ENCODE measurements around the gene TNFRSF14. TPM values are rescaled to one million over a fixed set of nuclear protein-coding genes. Genes with fewer than 3 reads are reported as not detected.

Gene TNFRSF14
- total RNA-seq, 1 donor from 2014 or later: 16.0 TPM

DNA sequence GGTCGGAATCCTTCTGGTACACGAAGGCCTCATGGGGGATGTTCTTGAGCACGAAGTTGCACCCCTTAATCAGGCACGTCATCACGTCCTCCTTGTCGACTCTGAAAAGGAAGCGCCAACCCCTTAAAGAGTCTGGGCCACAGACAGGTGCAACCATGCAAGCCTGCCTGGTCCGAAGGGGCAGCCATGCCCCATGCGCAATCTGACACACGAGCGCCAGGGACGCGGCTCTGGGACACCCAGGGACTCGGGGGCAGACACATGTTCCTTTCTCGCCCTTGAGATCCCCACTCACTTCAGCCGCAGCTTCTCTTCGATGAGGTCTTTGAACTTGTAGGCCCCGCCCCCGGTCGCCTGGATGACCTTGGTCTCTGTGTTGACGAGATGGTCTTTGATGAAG lies 35.4 kb upstream of the TNFRSF14 start:
- ATAC-seq (ENCODE audit: poor library complexity): no peak
- DNase-seq: no peak
- intact Hi-C loops (cut with DNase I): no loop called here

DNA sequence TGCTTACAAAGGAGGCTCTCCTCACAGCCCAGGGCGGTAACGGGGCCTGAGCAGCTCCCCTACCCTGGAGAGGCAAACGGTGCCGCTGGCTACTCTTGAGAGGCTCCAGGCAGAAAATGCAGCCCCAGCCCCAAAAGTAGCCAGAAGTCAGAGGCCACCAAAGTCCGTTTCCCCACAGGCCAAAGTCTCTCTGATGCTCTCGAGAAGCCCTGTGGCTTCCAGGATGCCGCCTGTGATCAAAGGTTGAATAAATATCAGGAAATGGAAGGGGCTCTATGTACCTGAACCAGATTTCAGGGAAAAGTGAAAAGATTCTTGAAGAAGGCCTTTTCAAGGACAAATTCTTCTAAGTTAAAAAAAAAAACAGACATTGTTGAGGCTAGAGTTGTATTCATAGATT lies 33.9 kb upstream of the TNFRSF14 start:
- intact Hi-C loops (cut with DNase I): no loop called here
- DNase-seq: no peak
- ATAC-seq (ENCODE audit: poor library complexity): no peak

DNA sequence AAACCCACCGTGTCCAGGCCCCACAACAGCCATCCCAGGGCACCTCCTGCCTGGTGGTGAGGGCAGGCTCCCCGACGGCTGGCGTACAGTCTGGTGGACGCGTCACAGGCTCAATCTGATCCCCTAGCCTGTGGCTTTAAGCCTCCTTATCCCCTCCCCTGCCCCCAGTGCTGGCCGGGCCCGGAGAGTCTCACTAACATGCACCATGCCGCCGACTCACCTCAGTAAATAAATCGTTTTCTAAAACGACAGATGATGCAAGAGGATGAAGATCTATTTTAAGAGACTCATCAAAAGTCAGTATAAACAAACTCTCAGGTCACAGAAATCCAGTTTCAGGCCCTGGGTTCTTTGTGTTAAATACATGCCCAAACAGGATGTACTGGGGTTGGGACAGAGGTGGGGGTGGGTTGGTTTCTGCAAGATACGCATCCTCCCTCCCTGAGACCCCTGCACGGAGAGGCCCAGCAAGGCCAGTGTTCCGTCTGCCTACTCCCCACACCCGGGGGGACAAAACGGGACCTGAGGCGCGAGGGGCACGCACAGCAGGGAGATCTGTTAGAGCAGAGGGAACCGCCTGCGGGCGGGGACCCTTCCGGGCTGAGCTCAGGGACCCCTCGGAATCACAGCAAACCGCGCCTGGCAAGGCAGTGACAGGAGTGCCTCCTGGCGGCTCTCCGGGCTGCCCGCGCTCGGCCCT lies 32.8 kb upstream of the TNFRSF14 start:
- intact Hi-C loops (cut with DNase I): no loop called here
- no peak for DNase-seq
- ATAC-seq (ENCODE audit: poor library complexity): no peak

DNA sequence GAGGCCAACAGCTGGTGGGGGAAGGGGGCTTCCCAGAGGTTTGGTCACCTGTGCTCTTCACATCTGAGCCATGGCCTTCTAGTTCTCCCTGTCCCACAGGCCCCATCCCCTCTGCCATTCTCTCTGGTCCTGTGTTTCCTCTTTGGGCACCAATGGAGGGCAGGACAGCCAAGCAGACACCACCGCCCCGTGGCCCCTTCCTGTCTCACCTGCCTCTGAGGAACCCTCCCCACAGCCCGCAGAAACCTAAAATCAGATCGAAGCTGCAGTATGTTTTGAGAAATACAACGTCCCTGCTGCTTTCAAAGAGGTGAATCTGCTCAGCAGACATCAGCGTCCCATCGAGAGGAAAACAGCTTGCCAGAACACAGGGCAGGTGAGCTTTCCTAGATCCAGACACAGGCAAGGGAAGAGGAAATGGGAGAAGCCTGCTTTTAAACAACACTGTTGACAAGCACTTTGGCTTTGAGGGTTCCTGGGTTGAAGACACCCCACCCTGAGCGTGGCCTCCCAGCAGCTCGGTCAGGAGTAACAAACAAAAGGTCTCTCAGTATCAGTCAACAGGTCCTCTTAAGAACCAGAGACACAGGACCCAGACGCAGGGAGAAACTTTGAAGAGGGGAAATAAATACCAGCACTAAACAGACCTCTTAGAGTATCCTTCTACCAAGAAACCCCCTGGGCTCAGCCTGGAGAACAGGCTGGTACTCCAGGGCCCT lies 32.1 kb upstream of the TNFRSF14 start:
- ATAC-seq (ENCODE audit: poor library complexity) (no peak), DNase-seq (no peak)
- intact Hi-C loops (cut with DNase I): no loop called here

DNA sequence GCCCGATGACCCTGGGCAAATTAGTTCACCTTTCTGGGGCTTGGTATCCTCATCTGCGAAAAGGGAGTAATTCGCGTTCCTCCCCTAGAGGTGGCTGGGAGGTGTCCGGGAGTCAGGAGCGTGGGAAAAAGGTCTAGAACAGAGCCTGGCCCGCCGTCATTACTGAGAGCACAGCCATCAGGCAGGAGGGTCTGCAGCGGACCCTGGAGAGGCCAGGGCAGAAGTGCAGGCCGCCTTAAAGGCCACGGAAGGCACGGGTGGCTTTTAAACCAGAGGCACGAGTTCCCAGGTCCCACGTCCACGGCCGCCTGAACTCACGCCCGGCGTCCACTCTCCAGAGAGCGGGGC lies 30.6 kb upstream of the TNFRSF14 start:
- DNase-seq: no peak
- no peak for ATAC-seq (ENCODE audit: poor library complexity)
- intact Hi-C loops (cut with DNase I): no loop called here

DNA sequence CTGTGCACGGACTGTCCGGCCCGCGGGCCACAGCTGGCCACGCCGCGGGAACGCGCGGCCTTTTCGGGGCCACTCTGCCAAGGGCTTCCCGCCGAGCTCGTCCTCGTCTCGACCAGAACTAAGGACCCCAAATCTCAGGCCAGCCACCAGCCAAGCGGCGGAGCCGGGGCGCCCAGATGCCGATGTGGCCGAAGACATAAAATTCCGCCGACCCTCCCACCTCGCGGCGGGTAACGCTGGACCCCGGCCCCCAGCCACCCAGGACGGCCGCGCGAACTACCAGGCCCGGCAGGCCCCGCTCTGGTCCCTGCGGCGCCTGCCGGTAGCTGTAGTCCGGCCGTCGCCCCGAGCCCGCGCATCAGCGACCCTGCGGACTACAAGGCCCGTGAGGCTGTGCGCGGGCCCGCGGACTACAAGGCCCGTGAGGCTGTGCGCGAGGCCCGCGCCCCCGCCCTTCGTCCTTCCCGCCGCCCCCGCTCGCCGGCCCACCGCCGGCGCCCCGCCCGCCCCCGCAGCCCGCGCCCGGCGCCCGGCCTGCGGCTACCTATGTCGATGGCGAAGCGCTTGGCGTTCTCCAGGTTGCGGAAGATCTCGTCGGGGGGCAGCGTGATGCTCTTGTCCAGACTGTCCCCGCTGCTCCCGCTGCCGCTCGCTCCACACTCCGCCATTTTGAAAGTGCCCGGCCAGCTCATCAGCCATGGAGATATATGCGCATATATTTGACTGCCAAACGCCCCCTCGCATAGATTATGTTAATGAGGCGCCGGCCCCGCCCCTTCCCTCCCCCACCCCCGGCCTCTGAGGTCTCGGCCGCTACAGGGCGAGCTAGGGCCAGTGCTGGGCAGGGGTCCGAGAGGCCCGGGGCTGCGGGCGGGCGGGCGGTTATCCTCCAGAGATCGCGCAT lies 30.0 kb upstream of the TNFRSF14 start, which contains the start of gene PANK4:
PANK4 (minus strand) TSS at position 677 of the 904 bp plus-strand sequence; CDS start at position 668, 9 bp downstream.
- DNase-seq (peak; percentile 97), ATAC-seq (ENCODE audit: poor library complexity) (peak; percentile 83)
- intact Hi-C loops (cut with DNase I): no loop called here

DNA sequence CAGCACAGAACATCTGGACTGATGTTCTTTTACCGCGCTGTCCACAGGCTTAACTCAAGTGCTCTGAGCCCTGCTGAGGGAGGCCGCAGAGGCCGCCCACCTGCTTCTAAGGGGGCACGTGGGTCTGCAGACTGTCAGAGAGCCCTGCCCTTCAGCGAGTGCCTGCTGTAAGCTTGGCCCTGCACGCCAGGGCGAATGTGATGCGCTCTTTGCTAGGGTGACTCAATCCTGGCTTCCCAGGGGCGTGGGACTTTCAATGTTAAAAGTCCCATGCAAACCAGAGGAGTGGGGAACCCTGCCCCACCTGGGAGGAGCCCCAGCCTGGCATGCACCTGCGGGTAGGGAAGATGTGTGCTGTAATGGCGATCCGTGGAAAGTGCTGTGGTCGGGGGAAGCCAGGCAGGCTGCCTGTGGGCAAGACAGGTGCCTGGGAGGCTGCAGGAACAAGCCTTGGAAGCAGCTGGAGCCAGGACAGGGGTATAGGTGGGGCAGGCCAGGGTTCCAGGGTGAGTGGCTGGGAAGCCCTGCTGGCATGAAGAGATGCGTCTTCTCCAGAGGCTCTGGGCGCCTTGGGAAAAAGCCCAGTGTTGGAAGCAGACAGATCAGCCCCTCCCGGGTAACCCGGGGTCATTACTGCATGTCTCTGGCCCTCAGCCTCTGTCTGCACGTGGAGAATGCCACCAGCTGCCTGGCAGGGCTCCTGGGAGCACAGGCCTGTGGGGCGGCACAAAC lies 29.2 kb upstream of the TNFRSF14 start:
- intact Hi-C loops (cut with DNase I): no loop called here
- ATAC-seq (ENCODE audit: poor library complexity) (peak; percentile 78), DNase-seq (peak; percentile 81)

DNA sequence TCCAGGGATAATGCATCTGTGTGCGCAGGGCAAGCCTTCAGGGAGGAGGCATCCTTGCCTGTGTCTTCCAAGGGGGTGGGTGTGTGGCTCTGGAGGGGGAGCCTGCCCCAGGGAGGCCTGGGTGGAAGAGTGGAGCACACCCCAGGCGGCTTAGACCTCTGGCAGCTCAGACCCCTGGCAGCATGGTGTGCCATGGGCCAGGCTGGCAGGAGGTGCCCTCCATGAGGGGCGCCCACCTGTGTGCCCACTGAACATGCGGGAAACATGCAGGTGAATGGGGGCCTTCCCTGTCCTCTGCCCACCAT lies 28.7 kb upstream of the TNFRSF14 start:
- intact Hi-C loops (cut with DNase I): no loop called here
- ATAC-seq (ENCODE audit: poor library complexity): no peak
- no peak for DNase-seq

DNA sequence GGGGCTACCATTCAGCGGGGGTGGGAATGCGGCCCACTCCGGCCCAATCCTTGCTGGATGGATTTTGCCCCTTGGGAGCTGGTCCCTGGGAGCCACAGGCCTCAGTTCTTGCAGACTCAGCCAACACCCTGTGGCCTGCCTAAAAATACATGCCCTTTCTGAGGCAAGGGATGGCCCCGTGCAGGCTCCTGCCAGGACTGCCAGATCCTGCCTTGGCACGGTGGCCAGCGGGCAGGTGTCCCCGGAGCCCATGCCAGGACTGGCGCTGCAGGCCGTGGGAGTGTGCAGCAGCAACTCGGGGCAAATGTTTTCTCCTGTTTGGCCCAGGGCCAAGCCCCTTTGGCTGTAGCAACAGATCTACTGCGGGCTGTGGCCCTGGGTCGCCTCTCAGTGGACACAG lies 28.2 kb upstream of the TNFRSF14 start:
- intact Hi-C loops (cut with DNase I): no loop called here
- ATAC-seq (ENCODE audit: poor library complexity): peak; percentile 72
- peak; percentile 86 for DNase-seq

DNA sequence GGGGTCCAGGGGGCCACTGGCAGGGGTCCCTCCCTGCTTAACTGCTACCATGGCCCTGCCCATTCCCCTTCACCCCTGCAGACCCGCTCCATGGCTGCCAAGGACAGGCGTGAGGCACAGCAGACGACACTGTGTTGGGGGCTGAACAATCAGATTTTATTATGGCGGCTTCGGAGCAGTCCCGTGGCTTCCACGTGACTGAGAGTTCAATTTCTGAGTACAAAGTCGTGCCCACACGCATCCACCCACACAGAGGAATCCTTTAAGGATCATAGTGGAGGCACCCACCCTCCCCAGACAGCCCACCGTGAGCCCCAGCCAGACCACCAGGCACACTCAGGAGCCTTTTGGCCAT lies 27.6 kb upstream of the TNFRSF14 start:
- no peak for ATAC-seq (ENCODE audit: poor library complexity)
- intact Hi-C loops (cut with DNase I): no loop called here
- DNase-seq: no peak

DNA sequence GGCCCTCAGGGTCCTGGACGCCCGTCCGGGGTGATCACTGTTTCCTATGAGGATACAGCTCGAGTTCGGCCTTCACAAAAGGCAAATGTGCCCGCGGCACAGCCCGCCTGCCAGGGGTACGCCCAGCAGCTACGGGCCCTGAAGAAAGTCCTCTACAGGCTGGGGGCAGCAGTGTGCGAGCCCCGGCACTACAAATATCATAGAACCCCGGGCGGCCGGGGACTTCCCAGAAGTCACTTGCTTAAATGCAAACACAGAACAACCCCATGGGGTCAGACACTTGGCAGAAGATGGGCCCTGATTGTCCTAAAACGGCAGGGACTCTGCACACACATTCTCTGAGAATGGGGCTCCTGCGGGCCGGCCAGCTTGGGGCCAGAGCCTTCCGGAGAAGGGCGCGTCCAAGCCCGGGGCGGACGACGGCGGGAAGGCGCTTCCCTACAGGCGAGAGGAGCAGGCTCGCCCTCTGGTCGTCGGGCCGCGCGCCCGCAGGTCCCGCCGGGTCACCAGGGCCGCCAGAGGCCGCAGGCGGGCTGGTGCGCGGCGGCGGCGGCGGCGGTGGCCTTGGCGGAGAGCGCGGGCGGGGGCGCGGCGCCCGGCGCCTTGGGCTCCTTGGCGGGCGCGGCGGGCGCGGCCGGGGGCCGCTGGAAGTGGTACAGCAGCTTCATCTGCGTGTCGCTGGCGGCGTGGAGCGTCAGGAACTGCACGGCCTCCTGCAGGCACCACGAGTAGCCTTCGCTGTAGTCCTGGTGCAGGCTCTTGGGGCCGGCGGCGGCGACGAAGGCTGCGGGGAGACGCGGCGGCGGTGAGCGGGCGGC lies 27.0 kb upstream of the TNFRSF14 start:
- no peak for ATAC-seq (ENCODE audit: poor library complexity)
- no peak for DNase-seq
- intact Hi-C loops (cut with DNase I): no loop called here

DNA sequence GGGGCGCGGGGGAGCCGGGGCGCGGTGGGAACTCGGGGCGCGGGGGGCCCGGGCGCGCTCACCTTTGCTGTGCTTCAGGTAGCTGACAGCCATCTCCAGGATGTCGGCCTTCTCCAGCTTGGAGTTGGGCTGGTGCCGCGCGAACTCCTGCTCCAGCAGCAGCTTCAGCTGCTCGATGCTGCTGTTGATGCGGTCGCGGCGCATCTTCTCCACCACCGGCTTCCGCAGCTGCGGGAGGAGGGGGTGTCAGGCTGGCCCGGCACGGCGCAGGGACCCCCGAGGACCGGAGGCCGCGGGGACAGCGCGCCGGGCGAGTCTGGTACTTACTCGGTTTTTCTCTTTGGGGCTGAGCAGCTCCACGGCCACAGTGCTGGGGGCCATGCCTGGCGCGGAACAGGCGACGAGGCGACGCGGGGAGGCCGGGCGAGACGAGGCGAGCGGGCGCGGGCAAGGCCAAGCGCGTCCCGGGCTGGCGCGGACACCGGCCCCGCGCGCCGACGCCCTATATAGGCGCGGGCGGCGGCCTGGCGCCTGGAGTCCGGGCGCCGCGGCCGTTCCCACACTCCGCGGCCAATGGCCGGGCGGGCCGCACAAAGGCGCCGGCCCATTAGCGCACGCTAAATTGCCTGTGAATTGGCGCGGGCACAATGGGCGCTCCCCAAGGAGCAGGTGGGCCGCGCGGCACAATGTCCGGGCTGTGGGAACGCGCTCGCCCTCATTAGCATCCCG lies 26.2 kb upstream of the TNFRSF14 start, which contains the start of gene HES5:
HES5 (minus strand) TSS at position 480 of the 729 bp plus-strand sequence; CDS start at position 381, 99 bp downstream.
- intact Hi-C loops (cut with DNase I): no loop called here
- no peak for DNase-seq
- no peak for ATAC-seq (ENCODE audit: poor library complexity)

DNA sequence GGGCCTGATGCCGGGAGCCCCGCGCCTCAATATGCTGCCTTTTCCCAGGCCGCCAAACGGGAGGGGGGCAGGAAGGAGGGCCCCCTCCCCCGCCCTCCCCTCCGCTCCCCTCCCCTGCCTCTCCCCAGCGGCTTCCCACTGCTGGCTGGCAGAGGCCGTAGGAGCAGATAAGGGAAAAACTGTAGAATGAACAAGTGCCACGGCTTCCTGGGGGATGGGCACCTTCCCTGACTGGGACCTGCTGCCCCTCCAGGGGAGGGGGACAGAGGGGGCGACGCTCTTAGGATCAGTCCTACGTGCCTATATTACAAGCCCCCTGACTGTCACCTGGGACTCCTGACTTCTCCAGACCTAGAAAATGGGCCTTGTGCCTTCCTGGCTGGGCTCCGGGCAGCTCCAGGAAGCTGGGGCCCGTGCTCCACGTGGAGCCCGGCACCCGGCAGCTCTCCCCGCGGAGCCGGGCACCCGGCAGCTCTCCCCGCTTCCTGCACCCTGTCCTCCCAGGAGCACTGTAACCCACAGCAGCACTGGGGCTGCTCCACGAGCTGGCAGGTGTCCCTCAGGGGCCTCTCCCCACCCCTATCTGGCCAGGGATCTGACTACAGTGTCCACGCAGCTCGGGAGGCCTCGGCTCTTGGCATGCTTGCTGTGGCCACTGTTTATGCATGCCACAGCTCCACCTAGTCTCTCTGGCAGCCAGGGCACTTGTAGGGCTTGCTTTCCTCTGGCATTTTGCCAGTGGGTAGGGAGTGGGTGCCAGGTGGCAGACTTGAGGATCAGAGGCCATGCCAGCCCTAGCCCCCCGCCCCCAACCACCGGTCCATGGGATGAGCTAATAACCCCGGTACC lies 25.4 kb upstream of the TNFRSF14 start:
- no peak for ATAC-seq (ENCODE audit: poor library complexity)
- DNase-seq: no peak
- intact Hi-C loops (cut with DNase I): no loop called here

DNA sequence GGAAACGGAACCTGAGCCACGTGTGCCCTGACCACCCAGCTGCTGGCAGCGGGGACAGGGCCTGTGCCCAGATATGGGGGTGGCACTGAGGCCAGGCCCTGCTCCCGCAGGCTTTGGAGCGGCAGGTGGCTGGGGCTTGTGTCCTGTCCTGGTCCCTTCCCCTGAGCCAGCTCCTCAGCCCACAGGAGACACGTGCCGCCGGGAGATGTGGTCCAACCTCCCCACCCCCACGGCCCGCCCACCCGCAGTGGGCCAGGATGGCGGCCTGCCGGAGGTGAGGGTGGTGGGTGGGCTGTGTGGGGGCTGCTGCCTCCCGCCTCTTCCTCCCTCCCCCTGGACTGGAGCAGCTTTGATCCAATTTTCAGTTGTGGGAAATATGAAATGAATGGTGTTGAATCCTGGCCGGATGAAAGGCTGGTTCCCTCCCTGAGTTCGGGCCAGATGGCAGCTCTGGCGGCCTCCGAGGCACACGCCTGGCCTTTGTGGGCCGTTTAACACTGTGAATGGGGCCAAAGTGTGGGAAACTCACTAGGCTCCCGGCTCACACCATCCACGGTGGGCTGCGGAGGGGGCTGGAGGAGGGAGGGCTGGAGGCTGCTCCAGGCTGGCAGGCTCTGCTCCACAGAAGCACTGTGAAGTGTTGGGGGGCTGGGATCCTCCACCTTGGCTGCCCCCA lies 23.5 kb upstream of the TNFRSF14 start:
- ATAC-seq (ENCODE audit: poor library complexity): no peak
- intact Hi-C loops (cut with DNase I): no loop called here

DNA sequence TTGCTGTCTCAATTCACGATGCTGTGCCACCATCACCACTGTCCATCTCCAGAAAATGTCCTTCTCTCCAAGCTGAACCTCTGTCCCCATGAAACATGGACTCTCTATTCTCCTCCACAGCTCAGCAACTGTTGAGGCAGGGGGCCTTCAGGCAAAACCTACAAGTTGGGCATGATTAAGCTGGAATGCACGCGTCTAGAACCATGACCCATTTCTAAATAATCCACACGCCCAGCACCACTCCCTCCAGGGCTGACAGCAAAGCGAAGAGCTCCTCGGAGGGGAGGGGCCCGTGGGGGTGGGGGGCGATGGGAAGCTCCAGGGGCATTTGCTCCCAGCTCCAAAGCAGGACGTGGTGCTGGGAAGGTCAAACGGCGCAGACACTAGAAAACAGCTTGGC lies 22.8 kb upstream of the TNFRSF14 start:
- ATAC-seq (ENCODE audit: poor library complexity): no peak
- intact Hi-C loops (cut with DNase I): no loop called here
- no peak for DNase-seq

More for the DNA sequence above, 23.5 kb upstream of the TNFRSF14 start:
- DNase-seq: no peak

DNA sequence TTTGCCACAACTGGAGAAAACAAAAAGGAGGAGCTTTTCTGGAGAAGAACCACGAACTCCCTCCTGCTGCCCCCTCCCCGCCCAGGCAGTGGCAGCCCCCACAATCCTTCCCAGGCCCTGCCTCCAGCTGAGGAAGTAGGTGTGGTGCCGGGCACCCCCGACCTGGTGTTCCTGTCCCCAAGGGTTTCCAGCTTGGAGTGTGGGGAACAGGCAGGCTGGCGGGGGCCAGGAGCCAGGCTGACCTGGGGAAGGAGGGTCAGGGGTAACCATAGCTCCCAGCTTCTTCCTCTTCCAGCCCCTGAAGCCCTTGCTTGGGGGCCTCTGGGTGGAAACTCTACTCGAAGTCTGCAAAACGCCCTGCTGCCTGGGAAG lies 21.9 kb upstream of the TNFRSF14 start:
- intact Hi-C loops (cut with DNase I): no loop called here
- ATAC-seq (ENCODE audit: poor library complexity) (no peak), DNase-seq (no peak)
